ENCODE measurements around the gene PPP2R3A.

The PPP2R3A gene

DNA sequence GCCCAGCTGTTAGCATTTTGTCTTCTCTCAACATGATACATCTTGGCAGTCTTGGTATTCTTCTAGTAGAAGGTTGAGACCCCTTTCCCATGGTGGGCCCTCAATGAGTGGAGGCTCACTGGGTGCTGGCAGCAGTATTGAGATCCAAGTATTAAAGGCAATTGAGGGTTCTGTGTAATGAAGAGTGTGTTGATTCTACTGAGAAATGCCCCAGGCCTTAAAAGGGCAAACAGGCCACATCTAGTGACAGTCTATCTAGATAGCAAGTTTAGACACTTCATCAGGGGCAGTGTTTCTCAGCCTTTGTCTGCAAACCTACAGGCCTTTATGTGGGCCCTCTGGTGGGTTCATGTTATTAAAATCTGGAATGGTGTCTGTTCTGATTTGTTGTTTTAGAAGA lies 9.5 kb downstream of the PPP2R3A start:
- DNase-seq: no peak

DNA sequence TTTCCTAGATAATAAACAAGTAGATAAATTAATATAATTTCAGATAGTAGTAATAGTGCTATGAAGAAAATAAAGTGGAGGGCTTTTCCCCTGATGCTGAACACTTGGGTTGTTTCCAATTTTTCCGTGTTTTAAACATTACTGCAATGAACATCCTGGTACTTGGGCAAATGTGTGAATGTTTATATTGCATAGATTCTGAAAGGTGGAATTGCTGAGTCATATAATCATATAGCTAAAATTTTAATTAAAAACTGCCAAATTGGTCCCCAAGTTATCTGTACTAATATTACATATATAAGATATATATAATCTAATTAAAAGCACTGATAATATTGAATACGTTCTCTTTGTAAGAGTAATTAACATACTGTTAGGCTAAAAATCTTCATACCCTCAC lies 10.0 kb downstream of the PPP2R3A start:
- no peak for DNase-seq

DNA sequence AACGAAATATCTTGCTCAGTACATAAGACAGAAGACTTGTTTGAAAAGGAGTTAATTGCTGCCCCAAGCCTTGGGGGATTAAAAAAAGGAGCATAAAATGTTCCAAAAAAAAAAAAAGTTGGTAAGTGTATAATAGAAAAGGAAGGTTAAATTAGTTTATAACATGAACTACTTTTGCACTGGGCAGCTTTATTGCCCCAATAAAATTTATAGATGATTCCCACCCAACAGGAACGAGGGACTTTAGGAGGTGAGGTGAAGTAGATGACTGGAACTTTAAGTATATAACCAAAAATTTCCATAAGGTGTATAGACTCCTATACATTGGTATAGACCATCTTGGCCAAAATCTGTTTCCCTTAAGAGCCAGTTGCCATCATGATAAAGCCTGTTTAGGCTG lies 14.8 kb downstream of the PPP2R3A start:
- DNase-seq: no peak

DNA sequence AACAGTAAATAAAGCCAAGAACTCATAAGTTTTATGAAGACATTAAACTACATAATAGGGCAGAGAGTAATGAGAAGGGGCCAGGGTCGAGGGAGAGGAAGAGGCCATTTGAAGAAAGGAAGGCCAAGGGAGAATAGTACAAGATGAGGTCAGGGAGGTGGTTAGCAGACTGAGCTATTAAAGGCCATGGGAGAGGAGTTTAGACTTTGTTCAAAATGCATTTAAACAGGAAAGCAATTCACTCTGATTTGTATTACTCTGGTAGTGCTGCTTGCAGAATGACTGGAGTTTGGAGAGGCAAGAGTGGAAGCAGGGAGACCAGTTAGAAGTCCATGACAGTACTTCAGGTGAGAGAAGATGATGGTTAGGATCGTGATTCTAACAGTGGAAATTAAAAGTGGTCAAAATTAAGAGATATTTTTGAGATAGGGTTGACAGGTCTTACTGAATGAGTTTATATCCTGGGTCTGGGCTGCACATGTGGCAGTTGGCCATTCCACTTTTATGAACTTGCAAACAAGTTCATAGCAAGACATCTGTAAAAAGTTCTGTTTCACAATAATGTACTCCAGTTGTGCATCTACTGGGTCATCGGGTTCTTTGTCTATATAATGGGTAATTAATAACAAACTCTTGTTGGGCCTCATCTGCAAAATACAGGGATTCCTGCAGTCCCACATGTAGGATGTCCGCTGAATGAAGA lies 16.3 kb downstream of the PPP2R3A start:
- no peak for DNase-seq

DNA sequence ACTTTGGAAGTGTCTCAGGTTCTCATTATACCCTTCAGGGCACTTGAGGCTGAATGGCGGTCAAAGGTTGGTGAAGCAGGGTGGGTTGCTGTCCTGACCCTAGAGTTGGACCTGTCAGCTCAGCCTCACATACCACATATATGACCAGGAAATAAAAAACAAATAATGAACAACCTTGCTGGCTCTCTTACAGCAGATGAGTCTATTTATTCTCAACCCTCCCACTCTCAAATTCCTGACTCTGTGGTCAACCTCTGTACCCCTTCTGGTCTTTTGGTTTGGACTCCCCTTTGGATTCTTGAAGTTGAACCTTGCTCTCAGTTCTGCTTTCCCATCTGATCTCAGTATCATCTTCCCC lies 16.9 kb downstream of the PPP2R3A start:
- DNase-seq: no peak

DNA sequence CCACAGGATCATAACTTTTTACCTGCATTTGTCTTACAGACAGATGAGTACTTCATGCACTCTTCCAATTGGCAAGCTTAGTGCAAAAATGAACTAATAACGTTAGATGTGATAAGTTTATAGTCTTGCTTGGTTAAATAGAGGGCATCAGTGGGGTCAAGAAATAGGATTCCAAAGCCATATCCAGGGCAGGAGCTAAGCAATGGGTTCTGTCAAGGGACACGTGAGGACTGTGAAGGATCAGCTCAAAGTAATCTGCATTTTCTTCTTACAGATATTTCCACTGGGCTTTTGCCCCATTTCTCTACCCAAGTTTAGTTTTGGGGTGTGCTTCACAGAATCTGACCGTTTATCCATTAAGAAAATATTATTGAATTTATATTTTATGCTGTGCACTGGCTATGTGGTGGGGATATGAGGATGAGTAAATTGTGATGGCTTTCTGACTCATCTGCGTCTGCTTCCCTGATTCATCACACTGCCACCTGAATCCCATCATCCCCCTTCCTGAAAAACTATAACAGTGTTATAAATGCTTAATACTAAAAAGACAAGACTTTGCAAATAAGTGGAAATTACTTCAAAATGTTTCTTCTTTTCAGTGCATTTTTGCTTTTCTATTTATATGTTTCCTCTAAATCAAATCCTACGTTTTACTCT lies 17.5 kb downstream of the PPP2R3A start:
- no peak for DNase-seq

DNA sequence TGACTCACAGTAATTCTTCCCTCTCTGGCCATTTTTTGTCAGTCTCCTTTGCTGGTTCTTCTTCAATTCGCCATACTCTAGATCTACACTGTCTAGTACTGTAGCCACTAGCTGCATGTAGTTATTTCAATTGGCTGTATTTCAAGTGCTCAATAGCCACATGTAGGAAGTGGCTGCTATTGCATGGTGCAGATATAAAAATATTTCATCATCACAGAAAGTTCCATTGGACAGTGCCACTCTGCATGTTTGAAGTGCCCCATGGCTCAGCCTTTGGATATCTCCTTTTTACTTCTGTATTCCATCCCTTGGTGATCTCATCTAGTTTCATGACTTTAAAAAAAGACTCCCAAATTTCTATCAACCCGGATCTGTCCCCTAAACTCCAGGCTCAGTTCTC lies 22.1 kb downstream of the PPP2R3A start:
- no peak for DNase-seq

DNA sequence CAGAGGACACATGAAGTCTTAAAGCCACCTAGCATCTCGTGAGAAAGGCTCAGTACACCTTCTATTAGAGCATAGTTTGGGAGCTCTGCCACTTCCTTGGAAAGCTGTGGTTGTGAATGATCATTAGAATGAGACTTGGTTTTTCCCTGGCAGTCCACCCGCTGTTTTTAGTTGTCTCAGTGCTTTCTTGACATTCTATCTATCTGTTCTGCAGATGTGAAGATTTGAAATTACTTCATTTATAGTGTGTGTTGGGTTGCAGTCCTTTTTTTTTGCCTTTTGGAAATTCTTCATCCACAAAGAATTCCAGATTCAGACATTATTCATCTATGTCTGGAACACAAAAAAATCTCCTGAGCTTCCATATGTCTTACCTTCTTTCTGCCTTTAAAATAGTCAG lies 23.7 kb downstream of the PPP2R3A start:
- DNase-seq: no peak

DNA sequence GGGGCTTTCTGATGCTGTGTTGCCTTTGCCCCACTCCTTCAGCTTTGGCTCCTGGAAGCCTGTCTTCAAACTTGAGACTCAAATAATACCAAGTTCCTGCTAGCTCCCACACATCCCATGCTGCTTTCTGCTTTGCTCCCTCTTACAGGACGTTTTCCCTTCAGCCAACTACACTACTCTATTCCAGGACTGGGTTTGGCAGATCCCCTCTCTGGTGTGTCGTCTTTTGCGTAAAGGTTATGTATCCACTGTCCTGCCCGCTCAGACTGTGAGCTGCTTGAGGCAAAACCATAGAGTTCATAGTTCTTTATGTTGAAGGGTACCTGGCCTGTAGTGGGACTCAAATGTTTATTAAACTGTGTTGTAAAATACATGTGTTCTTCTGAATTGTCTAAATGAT lies 25.4 kb downstream of the PPP2R3A start:
- DNase-seq: no peak

DNA sequence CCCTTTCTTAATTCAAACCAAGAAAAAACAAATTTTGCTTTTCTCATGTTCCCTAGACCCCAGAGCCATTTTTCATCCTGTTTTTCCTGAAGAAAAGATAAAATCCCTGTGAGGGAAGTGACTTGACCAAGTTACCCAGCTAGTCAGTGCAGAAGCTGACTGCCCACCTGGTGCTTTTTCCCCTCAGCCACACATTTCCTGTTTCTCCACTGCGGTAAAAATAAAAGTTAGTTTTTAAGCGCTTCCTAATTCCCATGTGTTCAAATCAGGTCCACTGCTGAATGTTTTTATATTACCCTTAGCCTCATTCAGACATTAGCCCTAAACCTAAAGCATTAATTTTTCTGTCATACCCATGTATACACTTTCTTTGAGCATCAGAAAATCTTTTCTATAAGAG lies 26.1 kb downstream of the PPP2R3A start:
- DNase-seq: no peak

DNA sequence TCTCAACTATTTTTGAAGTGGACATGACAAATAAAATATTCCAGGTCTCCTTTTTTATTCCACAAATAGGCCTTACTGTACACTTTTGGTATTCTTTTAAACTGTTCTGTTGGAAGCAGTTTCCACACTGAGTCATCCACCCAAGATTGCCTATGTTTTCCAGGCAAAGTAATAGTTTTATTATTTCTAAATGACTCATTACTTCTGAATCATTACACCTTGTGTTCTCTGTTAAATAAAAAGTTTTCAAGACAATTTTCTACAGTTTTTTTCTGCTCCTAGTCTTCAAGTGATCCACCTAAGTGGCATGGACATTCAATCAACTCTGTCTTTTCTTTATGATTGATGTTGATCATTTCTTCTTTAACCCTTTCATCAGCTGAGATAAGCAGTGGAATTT lies 26.5 kb downstream of the PPP2R3A start:
- no peak for DNase-seq

DNA sequence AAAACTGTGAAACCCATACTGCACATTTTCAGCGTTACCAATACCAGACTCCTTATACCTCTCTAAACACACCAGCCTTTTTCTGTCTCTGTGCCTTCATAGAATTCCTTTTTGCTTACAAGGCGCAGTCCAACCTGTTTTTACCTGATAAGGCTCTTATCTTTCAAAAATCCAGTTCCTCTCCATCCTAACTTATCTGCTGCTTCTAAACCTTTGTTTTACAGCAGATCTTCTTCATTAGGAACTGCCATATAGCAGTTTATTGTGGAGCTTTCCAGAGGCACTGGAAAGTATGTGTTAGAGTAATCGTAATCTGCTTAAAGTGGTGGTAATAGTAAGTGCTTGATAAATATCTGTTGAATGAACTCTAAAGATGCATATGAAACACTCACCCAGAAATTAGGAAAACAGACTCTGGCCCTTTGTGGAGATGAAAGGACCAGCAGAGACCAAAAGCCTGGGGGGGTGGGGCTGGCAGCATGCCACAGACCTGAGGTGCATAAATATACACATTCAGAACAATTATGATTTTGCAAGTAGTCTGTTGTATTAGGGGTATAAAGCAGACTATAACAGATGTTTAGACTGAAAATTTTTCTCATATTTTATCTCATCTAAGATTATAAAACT lies 29.3 kb downstream of the PPP2R3A start:
- no peak for DNase-seq

DNA sequence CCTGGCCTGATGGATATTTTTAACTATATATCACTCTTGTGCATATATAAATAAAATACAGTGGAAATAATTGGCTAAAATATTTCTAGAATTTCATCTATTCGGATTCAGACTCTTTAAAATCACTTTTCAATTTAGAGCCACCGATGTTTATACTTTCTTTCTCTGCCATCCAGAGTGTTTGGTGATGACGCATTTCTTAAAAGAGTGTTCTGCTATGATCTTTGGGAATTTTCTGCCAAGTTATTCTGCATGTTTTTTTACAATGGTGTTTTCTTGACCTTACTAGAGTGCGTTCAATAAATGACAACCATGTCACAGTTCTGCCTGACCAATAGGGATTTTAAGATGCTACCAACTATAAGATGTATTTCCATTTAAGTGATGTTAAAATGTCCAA lies 30.2 kb downstream of the PPP2R3A start:
- DNase-seq: no peak

DNA sequence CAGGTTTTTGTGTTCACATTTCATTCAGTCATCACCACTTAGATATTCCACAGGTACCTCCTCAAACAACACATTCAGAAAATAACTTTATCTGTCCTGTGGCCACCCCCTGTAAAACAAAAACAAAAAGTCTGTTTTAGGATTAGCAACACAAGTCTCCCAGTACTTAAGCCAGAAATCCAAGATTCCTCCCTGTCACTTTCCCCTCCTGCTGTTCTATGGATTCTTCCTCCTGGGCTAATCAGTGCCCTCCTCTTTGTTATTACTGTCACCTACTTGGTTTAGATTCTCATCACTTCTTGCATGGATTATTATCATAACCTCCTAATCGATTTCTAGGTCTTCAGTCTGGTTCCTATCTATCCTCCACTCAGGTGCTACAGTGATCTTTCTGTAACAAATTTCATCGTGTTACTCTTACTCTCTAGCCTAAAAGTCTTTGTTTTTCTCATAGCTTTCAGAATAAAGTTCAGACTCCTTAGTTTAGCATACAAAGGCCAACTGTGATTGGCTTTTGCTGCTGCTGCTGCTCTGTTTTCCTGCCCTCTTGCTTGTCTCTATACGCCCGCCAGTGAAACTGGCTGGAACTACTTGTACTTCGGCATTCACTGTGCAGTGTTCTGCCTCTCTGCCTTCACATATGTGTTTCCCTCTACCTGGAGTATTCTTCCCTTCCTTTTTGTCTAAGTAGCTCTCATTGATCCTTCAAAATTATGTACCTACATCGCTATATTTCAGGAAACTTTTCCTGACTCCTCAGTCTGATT lies 32.2 kb downstream of the PPP2R3A start:
- no peak for DNase-seq

DNA sequence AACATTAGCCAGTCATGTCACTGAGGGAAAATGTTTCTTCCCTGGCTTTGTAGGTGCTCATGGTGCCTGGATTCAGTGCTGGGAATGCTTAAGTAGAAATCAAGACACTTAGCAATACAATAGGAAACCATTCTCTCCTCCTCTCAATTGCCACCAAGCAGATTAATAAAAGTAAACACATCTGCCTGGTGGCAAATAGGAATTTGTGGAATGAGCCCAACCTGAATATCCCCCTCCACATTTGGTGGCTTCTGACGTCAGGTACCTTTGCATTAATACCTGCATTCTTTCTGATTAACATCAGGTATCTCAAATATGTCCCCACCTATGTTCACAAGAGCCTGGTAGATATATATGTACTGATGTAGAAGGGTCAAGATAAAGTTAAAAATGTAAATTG lies 42.7 kb downstream of the PPP2R3A start:
- DNase-seq: no peak

DNA sequence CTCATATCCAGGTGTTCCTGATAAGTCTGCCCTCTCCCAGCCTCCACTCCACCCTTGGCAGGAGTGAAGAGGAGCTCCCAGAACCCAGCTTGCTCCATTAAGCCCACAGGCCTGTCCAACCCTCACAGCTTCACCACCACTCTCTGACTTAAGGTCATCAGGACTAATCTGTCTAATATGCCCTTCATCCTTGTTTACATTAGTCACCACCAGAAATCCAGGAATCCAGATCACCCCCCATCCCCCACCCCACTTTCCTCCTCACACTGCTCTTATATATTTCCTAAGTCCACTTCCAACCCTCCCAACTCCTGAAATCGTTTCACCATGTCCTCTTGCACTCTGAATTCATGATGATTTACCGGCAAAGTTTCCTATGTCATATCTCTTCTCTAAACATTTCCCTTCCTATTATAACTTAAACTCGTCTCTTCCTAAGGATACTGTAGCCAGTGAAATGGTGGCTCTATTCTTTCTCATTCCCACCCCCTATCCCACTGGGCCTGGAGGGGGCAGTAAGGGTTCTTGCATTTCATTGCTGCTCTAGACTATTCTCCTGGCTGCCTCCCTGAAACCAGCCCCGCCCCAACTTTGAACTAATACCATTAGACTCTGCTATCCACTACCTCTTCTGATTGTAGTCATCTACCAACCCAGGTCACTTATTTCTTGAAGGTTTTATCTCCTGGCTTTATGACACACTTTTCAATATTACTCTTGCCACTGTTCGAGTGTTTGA lies 43.4 kb downstream of the PPP2R3A start:
- no peak for DNase-seq

DNA sequence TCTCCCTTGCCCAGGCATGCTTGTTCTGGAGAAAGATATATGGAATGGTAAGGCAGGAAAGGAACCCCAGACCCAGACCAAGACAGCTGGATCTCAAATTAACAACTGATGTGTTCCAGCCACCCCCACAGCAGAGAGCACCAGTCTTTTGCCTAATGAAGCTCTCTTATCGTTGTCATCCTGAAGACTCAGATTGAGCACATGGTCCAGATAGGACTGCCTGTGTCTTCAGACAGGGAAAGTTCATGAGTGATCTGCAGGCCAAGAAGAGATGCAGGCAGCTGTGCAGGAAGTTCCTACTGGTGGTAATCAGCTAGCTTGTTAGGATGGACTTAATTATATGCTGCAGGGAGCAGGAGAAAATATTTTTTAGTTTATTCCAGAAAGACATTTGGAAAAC lies 53.3 kb downstream of the PPP2R3A start:
- DNase-seq: no peak

DNA sequence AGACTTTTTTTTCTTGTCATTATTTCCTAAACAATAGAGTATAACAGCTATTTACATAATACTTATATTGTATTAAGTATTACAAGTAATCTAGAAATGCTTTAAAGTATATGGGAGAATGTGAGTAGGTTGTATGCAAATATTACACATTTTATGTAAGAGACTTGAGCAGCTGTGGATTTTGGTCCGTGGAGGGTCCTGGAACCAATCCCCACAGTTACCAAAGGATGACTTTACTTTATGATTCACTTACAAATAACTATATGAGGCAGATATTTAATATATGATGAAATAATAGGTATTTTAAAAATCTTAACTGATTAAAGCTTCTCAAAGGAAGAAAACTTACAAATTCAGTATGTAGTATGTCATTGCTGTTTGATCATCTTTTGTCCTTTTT lies 56.3 kb downstream of the PPP2R3A start:
- DNase-seq: no peak

DNA sequence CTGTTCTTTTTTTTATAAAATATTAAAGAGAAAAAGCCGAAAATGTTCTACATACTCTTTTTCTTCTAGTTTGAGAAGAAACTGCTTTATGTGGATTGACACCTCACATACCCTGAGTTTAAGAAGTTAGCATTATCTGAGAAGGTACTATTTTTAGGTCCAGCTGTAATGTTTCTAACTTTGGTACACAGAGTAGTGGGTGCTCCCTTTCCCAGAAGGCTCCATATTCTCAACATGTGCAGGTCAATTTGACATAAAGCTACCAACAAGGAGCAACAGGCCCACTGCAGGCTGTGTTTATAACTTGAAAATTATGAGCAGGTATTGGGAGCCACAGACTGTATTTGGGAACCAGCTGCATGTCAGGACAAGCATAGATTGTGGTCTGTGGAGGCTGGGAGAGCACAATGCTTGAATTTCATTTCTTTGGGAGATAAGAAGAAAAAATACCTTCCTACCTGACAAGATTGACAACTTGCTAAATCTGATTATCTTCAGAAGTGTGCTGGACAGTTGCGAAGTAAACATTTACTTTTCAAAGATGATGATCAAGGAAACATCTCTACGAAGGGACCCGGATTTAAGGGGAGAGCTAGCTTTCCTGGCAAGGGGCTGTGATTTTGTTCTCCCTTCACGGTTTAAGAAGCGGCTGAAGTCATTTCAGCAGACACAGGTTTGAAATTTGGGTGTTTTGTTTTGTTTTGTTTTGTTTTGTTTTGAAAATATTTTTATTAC lies 57.2 kb downstream of the PPP2R3A start:
- no peak for DNase-seq

DNA sequence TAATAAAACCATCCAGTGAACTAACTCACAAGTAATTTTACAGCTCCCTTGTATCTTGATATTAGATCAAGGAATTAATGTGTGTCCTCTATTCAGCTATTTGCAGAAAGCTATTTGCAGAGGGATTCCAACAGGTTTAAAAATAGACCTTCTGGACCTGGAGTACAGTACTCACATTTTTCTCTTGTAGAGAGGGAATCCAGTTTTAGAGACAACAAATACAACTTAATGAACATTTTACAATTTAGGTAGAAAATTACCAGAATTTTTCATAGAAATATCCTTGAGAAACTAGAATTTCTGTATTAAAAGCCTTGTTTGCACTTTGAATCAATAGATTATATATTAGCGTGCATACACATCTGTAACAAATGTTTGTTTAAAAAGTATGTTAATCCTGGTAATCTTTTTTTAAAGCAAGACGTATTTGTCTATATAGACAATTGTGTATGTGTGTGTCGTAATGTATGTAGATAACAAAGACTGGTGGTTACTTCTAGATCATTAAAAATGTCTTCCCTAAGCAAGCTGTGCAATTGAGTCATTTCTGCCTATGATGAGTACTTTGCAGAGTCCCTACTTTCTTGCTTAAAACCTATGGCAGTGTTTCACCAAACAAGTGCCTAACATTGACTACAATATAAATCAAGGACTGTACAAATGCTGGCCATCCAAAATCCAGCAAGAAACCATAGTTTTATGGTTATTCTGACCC lies 57.9 kb downstream of the PPP2R3A start:
- DNase-seq: no peak

DNA sequence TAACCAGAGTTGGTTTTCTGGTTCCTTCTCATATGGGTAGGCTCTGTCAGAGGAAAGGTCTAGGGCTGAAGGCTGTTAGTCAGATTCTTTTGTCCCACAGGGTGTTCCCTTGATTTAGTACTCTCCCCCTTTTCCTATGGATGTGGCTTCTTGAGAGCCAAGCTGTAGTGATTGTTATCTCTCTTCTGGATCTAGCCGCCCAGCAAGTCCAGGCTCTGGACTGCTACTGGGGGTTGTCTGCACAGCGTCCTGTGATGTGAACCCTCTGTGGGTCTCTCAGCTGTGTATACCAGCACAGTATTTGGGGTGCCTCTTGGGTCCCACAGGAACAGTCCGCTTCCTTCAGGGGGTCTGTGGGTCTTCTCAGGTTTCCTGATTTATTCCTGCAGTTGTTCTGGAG lies 70.8 kb downstream of the PPP2R3A start:
- no peak for DNase-seq

DNA sequence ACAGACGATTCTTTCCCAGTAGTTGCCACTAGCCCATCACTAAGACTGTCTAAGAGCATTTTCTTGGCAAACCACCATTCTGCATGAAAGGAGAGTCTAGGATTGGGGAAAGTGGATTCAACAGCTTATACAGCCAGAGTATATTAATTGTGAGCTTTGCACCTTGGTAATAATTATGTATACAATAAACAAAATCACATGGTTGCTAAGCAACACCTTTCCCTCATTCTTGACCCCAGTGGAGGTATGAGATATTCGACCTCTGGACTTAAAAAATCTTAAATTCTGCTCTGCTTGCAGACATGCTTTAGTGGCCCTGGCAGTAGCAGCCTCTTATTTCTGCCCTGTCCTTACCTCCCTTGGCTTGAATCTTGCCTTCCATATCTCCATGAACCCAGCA lies 73.1 kb downstream of the PPP2R3A start:
- DNase-seq: no peak

Data from CD4-positive, alpha-beta T cell treated with Interleukin-10 for 1 hour (primary cell).